ENCODE results near the gene C14orf132. TPM values are rescaled to one million over a fixed set of nuclear protein-coding genes. Genes with fewer than 3 reads are reported as not detected.

Gene C14orf132
- total and polyA plus RNA-seq, 2 of the 4 experiments (the other 2 are of a cell fraction), result 6.3 to 13.5 TPM

DNA sequence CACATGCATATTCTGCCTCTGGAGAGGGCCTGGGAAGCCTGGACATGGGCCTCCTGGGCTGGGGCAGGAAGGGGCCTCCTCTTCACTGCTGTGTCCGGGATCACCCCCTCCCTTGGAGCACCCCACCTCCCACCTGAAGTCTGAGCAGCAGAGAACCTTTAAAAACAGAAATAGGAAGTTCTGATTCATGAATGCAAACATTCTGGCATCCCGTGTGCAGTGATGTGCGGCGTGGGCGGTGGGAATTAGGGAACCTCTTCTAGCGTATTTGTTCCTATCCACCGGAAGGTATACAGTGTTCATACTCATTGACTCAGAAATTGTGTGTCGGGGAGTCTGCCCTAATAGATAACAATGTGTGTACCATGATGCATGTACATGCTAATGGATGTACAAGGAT is 46.2 kb downstream of the C14orf132 start:
- WGBS, 2 experiments (ENCODE audit: extremely low coverage in 2 of 2, insufficient read length in 1 of 2), result no CpG with 5 or more reads among the region's 8 CpGs

More for the DNA sequence above, 46.2 kb downstream of the C14orf132 start:
- Histone ChIP-seq H3K4me2 (ENCODE audit: low read depth, low read length) (no peak overlapping the region), H3K4me3 (ENCODE audit: insufficient read depth, low read depth, low read length) (no peak overlapping the region), H2BK15ac (ENCODE audit: low read depth, low read length) (no peak overlapping the region), H3K4me1 (ENCODE audit: control insufficient read depth, insufficient read depth, low read length) (peaks cover 8% of the 10 kb centered on the region), H3K36me3 (ENCODE audit: control insufficient read depth, insufficient read depth, low read length) (peaks cover 30% of the 10 kb centered on the region), H3K9ac (ENCODE audit: low read depth, low read length) (no peak overlapping the region), H3K9me3 (ENCODE audit: control insufficient read depth, insufficient read depth, low read length) (no peaks in the 10 kb centered on the region), H2BK20ac (ENCODE audit: low read depth, low read length) (no peak overlapping the region), H3K79me1 (ENCODE audit: low read depth in 1 of 2, low read length in 2 of 2) (peaks cover 11 to 40% of the 10 kb centered on the region in 2 experiments; a peak in 3 of 4 replicates), H2AFZ (replicated peaks; ENCODE audit: low read length, poor library complexity) (no peak overlapping the region), H4K5ac (ENCODE audit: low read depth, low read length) (no peak overlapping the region), H4K20me1 (ENCODE audit: insufficient read depth, low read length) (no peaks in the 10 kb centered on the region), H2BK120ac (ENCODE audit: low read depth, low read length) (no peak overlapping the region), H3K9me1 (ENCODE audit: insufficient read depth, low read length) (peaks cover 12% of the 10 kb centered on the region), H2BK5ac (ENCODE audit: low read depth, low read length, poor library complexity, severe bottlenecking) (no peak overlapping the region), H3K27ac (ENCODE audit: insufficient read depth, low read length) (no peak overlapping the region), H3K14ac (replicated peaks; ENCODE audit: low read depth, low read length) (no peak overlapping the region), H4K91ac (ENCODE audit: insufficient read depth, low read depth, low read length) (no peak overlapping the region), H2AK5ac (ENCODE audit: low read depth, low read length) (no peak overlapping the region), H2AK9ac (replicated peaks; ENCODE audit: low read depth, low read length, poor library complexity) (no peak overlapping the region), H3K56ac (ENCODE audit: extremely low read depth, insufficient read depth, low read length) (no peak overlapping the region), H3K18ac (ENCODE audit: low read depth, low read length) (no peak overlapping the region), H4K8ac (ENCODE audit: low read depth in 2 of 2, low read length in 2 of 2) (no peak overlapping the region), H3K23ac (ENCODE audit: low read depth, low read length) (no peak overlapping the region), H3K4ac (ENCODE audit: low read depth, low read length) (no peak overlapping the region), H3K27me3 (ENCODE audit: control insufficient read depth, insufficient read depth, low read length) (no peaks in the 10 kb centered on the region)
- no TSS peak for BruUV-seq (replicated peaks)
- ATAC-seq (ENCODE audit: low read depth), result no peak
- DNase-seq, result no peak
- in situ Hi-C loops (cut with MboI; ENCODE audit: low sequenced_read_pairs), result no loop called here
- CTCF ChIA-PET, result no interaction called here
- intact Hi-C loops (cut with micrococcal nuclease), result no loop called here
- POLR2A ChIA-PET (ENCODE audit: unreplicated experiment), result no interaction called here
- dilution Hi-C loops (cut with HindIII; ENCODE audit: low sequenced_read_pairs, unreplicated experiment), result no loop called here
- TF ChIP-seq RAD21 (IDR thresholded peaks at IDR 0.05; ENCODE audit: low read length) (no peak), RFX5 (IDR thresholded peaks at IDR 0.05; ENCODE audit: low read depth, low read length) (no peak)
